Stimulated activated naive CD8-positive, alpha-beta T cell treated with anti-CD3 and anti-CD28 coated beads, Interleukin-15, Interleukin-2, amounts not matched to agents 100 U/mL and 50 U/mL, for 24 hours (primary cell): Measurements from ENCODE around the gene EPB41L4A.

Experiments
- ATAC-seq: fragments of 150-1000 bp; cut with Tn5 transposase; one replicate; pipeline ENCODE4 v1.10.0; 2021
- DNase-seq: peaks from one replicate; pipeline ENCODE4 v3.0.0; 2021

Gene EPB41L4A

GRCh38 chr5:112306956-112307355 lies 112.1 kb downstream of the EPB41L4A start:
- DNase-seq = no peak
- no peak for ATAC-seq

GRCh38 chr5:112304743-112305142 lies 114.3 kb downstream of the EPB41L4A start:
- ATAC-seq = no peak
- no peak for DNase-seq

DNA sequence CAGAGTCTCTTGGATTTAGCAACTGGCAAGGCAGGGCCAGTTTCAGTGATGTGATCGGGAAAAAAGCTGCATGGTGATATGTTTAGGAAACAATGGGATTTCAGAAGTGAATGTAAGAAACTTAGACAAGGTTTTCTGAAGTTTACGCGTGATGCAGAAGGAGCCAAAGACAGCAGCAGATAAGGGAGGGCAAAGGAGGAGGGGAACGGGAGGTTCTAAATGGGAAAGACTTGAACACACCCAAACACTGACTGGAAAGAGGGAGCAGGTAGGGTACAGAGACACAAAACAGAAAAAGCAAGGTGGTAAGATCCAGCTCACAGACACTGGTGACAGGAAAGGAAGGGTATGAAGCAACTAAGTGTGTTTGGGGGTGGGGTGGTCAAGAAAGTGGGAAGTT lies 115.4 kb downstream of the EPB41L4A start:
- DNase-seq (no peak), ATAC-seq (no peak)

DNA sequence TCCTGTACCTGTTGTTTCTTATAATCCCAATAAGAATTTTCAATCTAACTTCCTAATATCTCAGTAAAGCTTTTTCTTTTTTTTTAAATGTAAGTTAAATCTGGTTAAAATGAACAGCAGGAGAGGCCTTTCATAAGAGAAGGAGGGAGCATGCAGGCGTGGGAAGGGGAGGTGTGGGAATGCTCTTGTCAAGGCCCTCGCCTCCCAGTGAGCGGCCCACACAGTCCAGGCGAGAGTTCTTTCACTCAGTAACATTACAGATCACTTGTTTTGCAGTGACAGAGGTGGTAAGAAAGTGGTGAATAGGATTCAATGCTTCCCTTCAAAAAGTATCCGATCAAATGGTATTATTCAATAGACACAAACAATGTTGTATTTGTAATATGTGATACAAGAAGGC lies 125.0 kb downstream of the EPB41L4A start:
- ATAC-seq (no peak), DNase-seq (no peak)

DNA sequence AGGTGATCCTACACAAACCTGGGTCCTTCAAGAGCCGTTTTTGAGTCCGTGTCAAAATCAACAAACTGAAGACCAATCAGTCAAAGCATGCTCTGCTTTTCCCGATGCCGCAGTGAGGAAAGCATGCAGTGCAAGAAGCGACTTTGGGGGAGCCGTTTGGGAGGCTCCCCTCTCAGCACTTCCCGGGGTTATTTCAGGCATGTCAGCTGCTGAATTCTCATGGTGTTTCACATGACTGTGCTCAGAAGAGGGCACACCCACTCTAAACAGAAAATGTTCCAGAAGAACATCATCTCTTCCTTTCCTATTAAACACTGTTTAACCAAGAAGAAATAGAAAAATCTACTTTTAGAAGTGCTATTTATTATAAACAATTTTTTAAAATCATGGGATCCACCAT lies 125.5 kb downstream of the EPB41L4A start:
- DNase-seq = no peak

DNA sequence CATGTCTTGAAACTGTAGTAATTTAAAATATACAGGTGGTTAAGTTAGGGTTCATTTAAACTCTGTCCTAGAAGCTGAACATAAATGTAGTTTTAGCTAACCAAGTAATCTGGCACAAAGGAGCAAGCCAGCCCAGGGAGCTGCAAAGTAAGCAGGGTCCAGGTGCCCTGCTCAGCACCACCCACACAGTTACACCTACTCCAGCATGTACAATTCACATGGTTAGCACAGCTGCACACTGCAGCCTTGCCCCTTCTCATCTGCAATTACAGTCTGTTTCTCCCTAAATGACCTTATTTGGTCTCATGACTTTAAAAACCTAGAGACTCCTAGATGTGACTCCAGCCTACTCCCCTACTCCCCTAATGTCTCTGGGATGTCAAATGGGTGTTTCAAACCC lies 128.4 kb downstream of the EPB41L4A start:
- ATAC-seq = no peak

More for the DNA sequence above, 125.5 kb downstream of the EPB41L4A start:
- no peak for ATAC-seq

GRCh38 chr5:112289465-112289864 lies 129.6 kb downstream of the EPB41L4A start:
- ATAC-seq (no peak), DNase-seq (no peak)

More for the DNA sequence above, 128.4 kb downstream of the EPB41L4A start:
- no peak for DNase-seq

DNA sequence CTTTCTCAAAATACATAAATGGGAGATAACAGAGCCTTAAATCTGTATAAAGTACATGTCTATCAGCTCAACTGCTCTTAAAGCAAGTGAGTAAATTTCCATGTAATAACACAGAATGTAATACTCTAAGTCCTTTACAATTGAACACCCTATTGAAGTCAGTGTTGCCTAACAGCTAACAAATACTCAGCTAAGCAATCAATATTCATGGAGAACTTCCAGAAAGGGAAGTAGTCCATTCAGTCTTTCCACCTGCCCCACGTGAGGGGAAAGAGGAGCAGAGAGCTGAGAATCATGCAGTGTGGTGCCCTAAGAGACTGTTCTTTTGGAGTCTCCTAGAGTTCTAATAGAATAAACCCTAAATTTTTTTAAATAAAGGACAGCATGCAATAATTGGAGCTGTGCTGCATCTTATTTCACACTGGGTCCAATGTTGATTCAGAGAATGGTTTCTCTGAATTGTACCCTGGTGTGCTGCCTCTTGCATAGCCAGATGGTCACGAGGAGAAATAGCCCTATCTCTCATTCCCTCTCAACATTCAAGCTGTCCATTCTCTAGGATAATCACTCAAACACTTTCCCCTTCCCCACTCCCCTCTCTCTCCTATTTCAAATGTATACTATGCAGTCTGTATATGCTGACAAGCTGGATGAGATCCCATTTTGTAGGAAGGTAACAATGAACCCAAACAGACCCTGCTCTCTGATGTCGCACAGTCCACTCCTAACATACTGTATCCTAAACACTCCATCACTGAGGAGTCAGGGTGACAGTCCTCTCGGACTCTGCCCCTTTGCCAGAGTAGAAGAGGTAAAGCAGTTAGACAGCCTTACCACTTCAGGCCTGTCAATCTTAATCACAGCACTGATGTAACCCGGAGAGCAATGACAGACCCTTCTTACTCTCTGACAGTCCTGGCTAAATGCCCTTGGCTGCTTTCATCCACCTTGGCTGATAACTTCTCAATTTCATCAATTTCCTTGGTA lies 134.8 kb downstream of the EPB41L4A start:
- ATAC-seq = no peak
- no peak for DNase-seq

DNA sequence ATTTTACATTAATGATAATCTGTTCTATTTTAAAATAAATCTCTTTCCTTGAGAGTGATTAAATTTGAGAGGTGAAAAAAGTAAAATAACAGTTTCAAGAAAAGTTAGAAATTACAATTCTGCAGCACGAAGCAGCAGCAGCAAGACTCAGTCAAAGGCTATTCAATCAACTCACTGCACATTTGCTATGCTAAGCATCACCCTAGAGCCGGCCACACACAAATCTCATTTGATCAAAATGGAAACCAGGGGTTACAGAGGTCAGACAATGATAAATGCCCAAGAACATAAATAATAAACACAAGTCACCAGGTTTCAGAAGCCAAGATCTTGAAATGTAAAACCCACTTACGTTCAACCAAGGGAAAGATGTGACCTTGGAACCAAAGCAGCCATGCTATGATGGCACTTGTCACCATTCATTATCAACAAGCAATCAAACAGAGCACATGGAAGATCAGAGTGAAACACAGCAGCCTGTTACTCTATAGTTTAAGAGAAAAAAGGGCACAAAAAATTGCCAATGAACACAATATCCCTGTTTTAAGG lies 136.0 kb downstream of the EPB41L4A start:
- ATAC-seq (no peak), DNase-seq (no peak)

DNA sequence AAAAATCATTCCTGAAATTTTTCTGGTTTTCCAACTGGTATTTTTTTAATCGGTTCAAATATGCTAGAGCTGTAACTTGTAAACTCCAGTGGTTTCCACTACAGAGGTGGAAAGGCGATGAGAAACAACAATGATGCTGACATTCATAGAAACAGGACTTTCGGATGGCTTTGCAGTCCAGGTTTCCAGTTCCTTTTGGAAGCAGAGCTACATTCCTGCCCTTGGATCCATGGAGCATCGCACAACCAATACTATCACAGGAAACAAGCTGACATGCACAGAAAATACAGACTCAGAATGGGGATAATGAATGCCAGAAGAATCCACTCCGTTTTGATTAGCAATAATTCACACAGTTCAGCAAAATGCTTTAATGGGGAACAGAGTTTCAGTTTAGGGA lies 140.0 kb downstream of the EPB41L4A start:
- no peak for DNase-seq
- ATAC-seq = no peak

GRCh38 chr5:112276991-112277390 lies 142.1 kb downstream of the EPB41L4A start:
- ATAC-seq (no peak), DNase-seq (no peak)

- DNase-seq (no peak), ATAC-seq (no peak)
These were observed 143.4 kb downstream of the EPB41L4A start for GRCh38 chr5:112275671-112276070.

DNA sequence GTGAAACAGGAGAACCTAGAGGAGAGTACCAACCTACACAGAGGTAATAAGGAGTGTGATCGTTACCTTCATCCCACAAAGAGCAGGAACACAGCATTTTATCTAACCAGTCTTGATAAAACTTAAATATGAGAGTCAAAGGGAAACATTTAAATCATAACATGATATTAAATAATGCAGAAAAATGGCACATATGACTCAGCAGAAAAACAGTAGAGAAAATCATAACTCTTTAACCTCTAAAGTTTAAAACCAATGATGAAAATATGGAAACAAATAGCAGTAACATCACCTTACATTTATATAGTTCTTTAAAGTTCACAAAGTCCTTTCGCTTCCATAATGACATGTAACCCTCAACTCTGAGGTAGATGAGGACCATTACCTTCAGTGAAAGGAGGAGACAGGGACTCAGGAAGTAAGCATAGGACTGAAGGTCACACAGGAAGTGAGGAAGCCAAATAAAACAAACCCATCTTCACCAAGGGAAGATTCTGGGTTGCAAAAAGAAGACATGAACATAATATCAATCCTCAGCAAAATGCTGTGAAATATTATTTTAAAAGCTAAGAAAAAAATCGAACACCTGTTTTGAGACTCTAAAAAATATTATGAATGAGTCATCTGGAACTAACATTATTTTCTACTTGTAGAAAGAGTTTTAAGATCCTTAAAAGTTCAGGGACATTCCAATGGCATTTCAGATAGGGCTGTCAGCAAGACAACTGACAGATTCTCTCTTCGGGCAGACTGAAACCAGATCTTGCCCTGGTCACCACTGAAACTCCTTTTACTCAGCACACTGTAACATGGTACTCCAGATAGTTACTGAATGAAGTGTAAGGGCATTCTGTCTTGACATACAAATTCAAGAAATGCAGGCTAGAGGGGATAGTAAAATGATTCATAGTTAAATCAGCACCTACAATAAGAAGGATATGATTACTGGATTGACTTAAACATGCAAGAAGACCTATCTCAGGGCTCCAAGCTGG lies 148.5 kb downstream of the EPB41L4A start:
- no peak for DNase-seq
- peak; percentile 59 for ATAC-seq

DNA sequence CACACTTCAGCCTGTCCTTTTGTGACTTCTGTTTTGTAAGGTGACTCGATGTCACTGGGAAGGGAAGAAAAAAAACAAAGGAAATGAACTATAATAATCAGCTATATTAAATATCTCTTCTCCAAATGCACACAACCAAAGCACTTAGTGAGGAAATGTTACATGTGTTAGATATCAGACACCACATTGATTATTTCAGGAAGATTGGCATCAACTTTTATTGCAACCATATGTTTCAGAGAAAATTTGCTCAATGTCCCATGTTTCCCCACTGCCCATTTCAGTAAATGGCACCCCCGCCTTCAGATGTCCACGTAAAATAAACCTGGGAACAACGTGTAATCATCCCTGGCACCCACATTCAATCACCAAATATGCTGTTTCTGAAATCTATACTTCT lies 151.8 kb downstream of the EPB41L4A start:
- DNase-seq (no peak), ATAC-seq (no peak)

GRCh38 chr5:112264666-112265065 lies 154.4 kb downstream of the EPB41L4A start:
- no peak for ATAC-seq
- DNase-seq = no peak

GRCh38 chr5:112264151-112264550 lies 154.9 kb downstream of the EPB41L4A start:
- DNase-seq = no peak
- ATAC-seq = no peak

DNA sequence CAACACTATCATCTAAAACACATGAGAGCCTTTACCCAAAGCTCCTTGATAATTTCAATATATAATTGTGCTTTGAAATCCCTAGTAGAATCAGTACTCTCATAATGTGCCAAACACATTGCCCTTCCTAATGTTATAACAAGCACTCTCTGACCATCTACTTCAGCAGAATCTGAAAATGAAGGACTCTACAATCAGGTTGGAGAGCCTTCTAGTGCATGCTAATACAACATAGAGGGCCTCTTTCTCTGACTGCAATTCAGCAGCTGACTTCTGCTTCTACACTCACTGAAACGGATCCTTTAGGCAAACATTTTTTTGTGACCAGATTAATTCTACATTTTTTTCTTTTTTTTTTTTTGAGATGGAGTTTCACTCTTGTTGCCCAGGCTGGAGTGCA lies 155.6 kb downstream of the EPB41L4A start:
- ATAC-seq (no peak), DNase-seq (no peak)

DNA sequence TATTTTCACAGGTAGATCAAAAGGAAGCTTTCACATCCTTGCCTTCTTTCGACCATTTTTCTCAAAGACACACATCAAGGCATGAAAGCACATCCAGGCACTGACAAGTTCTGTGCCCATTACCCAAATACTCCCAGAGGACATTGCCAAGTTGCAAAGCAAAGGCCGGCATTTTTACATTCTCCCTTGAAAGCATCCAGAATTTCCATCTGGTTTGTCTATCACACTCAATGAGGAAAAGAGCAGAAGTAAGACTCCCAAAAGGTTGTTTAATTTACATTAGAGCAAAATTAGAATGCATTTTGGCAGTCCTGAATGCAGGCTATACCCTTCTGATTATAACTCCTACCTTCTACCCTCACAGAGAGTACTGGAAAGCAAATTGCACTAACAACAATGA lies 160.5 kb downstream of the EPB41L4A start:
- no peak for DNase-seq
- no peak for ATAC-seq

GRCh38 chr5:112257976-112258375 lies 161.1 kb downstream of the EPB41L4A start:
- no peak for DNase-seq
- no peak for ATAC-seq

DNA sequence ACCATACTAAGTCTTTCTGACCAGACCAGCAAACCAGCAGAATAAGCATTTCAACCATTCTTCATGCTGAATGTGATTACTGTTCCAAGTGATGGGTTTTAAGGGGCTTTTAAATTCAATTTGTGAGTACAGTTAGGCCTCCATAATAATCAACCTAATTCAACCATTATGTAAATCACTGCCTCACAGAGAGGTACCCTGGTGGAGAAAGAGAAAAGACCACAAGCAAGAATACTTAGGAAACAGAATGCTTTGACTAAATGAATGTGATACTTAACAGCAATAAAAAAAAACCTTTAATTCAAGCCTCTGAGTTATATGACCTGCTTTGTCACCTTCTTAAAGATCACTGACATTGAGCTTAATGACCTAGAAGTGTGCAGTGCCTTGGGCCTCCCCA lies 162.1 kb downstream of the EPB41L4A start:
- no peak for ATAC-seq
- no peak for DNase-seq

DNA sequence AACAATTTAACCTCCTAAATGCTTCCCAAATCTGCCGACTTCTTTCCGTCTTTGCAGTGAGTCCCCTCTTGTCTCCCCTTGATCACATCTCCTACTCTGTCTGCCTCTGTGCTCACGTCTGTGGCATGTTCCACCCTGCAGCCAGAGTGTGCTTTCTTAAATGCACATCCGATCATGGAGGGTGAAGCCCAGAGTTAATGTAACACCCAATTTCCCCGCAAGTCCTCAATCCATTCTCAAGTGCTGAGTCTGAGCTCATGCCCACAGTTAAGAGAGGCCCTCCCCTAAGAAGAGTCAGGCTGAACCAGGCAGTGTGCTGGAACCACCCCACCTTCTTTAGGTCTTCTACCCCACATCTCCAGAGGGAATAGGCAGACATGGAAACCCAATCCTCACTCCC lies 164.8 kb downstream of the EPB41L4A start:
- ATAC-seq (no peak), DNase-seq (no peak)

- ATAC-seq (no peak), DNase-seq (no peak)
These were observed 165.4 kb downstream of the EPB41L4A start for GRCh38 chr5:112253478-112254250.
